SW480 (cell line): ENCODE results near the gene RPH3AL.

ENCODE experiments used
- DNase-seq: peaks from one replicate; pipeline ENCODE4 v3.0.0-alpha.2; 2016; ENCODE audit warnings: low spot score

Gene RPH3AL, protein sequence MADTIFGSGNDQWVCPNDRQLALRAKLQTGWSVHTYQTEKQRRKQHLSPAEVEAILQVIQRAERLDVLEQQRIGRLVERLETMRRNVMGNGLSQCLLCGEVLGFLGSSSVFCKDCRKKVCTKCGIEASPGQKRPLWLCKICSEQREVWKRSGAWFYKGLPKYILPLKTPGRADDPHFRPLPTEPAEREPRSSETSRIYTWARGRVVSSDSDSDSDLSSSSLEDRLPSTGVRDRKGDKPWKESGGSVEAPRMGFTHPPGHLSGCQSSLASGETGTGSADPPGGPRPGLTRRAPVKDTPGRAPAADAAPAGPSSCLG

DNA sequence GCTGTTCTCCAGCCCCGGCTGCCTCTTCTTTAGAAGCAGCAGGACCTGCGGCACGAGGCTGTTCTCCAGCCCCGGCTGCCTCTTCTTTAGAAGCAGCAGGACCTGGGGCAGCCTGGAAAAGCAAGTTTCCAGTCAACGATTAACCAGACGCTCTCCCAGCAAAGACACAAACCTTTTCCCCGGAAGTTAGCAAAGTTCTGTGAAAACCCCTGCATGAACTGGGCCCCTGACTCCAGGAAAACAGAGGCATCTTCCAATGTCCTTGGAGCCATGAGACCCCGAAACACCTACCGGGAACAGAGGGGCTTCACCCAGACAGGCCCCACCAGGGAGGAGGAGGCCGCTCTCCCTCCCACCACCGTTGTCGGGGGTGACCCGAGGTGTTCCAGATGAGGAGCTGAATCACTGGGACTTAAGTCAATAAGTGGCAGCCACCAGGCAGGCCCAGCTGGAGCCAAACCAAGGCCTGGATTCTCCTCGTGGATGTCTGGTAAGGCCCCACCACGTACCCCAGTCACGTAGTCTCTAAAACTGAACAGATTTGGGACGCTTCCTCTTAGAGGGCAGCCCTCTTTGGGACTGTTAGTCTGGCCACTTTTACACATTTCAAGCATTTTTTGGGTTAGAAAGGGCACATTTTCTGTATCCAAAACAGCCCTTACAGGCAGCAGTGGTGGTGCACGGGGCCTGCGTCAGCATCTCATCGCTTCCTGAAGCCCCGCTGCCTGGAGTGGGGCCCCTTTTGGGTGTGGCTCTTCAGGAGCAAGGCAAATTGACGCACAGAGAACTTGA, at the start of gene RPH3AL:
Gene RPH3AL (minus strand): TSS at position 387 of the 792 bp plus-strand sequence. CDS start 25,264 bp downstream, outside the sequence.
- peak; percentile 85 for DNase-seq

DNA sequence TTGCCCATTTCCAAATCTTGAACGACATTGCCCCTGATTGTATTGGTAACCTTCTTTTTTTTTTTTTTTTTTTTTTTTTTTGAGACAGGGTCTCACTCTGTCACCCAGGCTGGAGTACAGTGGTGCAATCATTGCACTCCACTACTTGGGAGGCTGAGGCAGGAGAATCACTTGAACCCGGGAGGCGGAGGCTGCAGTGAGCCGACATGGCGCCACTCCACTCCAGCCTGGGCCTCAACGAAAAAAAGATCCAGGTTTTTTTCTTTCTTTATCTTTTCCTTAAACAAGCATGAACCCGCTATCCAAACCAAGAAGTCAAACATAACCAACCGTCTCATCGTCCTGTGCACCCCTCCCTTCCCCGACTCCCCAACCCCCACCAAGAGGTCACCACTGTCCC, 47.6 kb upstream of the RPH3AL start:
- no peak for DNase-seq

DNA sequence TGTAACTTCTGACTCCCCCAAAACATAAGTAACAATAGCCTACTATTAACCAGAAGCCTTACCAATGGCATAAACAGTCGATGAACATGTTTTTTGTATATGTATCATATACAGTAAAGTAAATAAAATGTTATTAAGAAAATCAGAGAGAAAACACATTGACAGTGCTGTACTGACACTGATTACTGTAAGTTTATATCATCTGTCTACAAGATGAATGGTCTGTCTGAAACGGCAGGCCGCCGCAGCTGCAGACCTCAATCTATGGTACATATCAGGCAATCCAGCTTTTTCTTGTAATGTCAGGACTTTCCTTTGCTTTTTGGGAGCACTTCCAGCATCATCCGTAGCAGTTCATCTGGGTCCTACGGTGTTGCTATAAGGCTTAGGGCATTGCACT, 44.2 kb upstream of the RPH3AL start:
- DNase-seq, result no peak

DNA sequence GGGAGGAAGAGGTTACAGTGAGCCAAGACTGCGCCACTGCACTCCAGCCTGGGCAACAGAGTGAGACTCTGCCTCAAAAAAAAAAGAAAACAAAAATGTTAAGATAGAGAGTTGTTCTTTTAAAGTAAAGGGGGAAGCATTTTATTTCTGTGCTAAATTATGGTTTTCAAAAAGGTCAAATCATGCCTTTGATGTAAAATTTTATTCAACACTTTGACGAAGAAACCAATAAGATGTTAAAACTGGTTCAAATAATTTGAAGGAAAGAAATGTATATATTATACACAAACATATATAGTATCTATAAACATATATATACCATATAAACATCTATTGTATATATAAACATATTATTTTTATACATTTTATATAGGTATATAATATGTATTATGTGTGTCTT, 43.4 kb upstream of the RPH3AL start:
- no peak for DNase-seq

DNA sequence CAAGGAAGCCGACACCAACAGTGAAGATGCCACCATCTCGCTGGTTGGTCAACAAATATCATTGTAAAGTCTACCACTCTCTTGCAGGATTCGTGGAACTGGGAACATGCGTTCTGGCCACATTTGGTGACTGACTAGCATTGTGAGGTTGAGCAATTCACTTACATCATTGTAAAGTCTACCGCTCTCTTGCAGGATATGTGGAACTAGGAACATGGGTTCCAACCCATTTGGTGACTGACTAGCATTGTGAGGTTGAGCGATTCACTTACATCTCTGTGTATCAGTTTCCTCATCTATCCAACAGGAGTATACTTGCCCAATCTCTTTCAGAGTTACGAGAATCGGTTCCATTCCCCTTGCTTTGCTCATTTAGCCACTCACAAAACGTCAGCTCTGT, 42.6 kb upstream of the RPH3AL start:
- DNase-seq, result no peak

DNA sequence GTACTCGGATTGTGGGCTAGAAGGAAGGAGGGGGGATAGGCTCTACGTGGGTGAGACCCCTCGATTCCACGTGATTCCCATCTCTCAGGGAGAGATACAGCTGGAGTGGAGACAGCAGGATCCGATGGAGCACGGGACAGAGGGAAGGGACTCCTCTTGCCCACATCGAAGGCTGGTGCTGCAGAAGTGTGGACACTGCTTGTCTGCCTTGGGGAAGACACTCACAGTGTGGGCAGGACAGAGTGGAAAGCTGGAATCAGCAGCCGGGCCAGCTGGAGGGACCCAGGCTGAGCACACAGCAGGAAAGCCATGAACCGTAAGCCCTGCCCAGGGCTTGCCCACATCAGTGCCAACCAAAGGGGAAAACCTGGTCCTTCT, 42.1 kb upstream of the RPH3AL start:
- no peak for DNase-seq

DNA sequence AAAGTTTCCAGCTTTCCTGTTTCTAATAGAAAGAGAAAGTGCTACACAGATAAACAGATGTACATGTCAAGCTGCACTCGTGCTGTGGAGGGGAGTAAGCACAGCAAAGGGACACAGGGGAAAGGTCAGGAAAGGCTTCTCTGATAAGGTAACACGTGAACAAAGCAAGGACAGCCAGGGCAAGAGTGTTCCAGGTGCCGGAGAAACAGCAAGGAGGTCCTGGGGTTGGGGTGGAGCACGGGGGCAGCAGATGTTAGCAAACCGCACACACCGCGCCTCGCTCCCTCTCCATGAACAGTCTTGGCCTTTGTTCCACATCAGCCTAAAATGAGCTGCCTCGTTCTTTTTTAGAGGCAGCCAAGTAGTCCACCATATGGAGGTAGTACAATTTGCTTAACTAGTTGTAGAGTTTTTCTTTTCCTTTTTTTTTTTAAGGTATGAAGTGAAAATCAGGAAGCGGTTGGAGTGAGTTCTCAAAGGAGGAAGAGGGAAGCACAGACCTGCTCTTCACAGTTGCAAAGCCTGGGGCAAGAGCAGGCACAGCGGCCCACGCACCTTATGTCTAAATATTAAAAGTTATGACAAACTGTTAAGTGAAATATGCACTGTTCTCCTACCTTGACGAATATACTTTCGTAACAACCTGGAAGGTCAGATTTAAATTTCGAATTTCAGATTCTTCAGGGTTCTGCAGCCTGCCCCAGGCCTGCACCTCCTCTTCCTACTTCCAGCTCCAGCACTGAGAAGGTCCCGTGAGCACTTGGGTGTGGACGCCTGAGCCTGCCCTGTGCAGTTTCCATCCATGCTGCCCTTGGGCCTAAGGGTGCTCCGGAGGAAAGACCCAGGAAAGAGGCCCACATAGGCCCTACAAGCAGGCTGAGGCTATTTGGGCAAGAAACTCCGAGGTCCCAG, 41.5 kb upstream of the RPH3AL start:
- no peak for DNase-seq

DNA sequence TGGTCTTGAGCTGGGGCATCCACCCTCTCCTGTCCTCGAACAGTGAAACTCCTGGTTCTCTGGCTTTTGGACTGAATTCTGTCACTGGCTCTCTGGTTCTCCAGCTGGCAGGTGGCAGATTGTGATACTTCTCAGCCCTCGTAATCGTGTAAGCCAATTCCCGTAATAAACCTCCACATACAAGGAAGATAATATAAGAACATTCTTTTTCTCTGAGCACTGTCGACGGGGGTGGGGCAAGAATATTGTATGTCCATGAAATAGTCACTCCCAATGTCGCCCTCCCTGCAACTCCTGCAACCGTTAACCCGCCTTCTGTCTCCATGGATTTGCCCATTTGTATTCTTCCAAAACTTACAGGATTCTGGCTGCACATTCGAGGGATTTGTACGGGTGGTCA, 39.2 kb upstream of the RPH3AL start:
- no peak for DNase-seq

DNA sequence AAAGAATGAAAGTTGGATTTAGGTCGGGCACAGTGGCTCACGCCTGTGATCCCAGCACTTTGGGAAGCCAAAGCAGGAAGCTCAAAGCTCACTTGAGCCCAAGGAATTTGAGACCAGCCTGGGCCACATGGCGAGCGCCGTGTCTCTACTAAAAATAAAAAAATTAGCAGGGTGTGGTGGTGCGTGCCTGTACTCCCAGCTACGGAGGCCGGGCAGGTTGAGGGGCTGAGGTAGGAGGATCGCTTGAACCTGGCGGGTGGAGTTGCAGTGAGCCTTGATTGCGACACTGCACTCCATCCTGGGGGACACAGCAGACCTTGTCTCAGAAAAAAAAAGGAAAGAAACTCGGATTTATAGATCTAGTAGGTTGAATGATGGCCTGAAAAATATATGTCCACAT, 37.4 kb upstream of the RPH3AL start:
- DNase-seq, result no peak

DNA sequence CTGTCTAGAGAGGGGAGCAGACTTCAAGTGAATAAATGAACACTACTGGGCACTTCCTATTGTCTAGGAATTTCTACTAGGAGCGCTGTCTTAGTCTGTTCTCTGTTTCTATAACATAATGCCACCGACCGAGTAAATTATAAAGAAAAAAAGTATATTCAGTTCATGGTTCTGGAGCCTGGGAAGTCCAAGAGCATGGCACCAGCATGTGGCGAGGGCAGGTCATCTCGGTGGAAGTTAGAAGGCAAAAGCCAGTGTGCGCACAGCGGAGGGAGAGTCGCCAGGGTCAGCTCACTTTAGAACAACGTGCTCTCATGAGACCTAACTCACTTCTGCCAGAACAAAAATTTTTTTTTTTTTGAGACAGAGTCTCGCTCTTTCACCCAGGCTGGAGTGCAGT, 35.5 kb upstream of the RPH3AL start:
- no peak for DNase-seq

DNA sequence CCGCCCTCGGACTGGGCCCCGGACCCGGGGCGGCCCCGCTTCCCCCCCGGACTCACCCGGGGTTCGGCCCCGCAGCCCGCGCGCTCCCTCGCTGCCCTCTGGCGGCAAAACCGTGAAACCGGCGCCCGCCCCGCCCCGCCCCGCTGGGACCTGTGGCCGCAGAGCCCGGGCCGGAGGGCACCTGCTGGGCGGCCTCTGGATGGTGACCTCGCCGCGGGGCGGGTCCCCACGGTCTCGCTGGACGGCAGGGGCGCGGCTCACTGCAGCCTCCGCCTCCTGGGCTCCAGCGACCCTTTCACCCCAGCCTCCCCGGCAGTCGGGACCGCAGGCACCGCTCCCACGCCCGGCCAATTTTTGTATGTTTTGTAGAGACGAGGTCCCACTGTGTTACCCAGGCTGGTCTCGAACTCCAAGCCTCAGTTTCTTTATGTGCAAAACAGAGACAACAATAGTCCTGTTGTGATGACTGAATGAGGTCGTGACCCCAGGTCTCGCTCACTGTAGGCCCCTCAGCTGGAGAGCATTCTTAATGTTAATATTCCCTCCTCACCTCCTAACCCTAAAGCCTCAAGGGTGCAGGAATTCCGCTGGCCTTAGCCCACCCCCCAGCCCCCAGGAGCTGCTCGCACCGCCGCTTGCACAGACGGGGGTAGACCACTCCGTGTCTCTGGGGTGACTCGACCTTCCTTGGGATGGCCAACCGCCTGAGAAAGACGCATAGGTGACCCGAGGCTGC, 33.7 kb upstream of the RPH3AL start:
- peak; percentile 57 for DNase-seq

DNA sequence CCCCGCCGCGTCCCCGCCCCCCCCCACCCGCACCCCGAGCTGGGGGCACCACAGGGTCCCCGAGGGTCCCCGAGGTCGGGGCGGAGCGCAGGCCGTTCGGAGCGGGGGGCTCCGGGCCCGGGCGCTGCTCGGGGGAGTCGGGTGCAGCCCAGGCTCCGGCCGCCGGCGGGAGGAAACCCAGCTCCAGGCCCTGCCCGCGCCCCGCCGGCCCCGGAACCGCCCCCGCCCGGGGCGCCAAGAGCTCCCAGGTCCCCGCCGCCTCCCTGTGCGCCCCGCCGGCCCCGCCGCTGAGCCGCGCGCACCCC, 33.2 kb upstream of the RPH3AL start:
- DNase-seq, result no peak

DNA sequence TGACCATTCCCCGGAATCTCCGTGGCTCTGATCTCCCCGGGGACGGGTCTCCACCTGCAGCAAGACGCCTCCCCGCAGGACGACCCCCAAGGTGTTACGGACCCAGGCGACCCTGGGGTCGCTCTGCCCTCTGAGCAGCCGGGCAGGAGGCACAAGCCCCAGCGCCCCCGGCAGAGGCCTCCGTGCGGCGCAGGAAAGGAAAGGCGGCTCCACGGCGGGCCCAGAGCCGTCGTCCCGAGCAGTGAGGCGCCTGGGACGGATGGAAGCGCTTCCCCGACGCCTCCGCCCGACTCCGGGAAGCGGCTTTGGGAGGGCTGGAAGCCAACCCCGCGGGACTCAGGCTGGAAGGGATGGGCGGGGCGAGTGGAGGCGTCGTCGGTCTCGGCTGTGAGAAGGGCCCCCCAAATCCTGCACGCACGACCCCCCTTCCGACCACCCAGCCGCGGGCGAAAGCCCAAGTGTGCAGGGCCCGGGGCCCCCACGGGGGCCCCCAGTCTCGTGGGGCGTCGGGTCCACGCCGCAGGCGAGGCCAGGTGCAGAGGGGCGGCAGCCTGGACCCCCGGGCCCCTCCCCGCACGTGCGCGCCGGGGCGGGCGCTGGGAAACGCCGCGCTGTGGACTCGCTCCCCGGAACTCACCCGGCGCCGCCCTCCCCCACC, 32.7 kb upstream of the RPH3AL start:
- DNase-seq, result peak; percentile 50

DNA sequence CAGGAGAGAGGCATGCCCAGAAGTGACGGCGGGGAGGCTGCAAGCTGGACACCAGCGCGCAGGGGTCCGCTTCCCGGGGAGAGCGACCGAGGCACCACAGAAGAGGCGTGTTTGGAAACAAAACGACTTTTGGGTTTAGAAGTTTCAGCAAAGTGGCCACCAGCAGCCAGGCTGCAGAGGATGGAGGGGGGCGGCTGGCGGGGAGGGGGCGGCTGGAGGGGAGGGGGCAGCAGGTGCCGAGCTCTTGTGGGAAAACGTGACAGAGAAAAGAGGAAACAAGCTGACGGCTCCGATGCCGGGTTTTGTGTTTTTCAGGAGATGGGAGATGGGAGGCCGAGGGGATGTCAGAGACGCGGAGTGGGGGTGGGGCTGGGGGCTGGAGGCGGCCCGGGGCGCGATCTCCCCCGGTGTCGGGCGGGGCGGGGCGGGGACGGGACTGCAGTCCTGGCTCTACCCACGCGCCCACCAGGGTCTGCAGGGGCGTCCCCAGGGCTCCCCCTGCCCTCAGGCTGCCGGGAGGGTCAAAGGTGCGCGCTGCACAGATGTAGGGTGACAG, 32.1 kb upstream of the RPH3AL start:
- DNase-seq, result no peak

DNA sequence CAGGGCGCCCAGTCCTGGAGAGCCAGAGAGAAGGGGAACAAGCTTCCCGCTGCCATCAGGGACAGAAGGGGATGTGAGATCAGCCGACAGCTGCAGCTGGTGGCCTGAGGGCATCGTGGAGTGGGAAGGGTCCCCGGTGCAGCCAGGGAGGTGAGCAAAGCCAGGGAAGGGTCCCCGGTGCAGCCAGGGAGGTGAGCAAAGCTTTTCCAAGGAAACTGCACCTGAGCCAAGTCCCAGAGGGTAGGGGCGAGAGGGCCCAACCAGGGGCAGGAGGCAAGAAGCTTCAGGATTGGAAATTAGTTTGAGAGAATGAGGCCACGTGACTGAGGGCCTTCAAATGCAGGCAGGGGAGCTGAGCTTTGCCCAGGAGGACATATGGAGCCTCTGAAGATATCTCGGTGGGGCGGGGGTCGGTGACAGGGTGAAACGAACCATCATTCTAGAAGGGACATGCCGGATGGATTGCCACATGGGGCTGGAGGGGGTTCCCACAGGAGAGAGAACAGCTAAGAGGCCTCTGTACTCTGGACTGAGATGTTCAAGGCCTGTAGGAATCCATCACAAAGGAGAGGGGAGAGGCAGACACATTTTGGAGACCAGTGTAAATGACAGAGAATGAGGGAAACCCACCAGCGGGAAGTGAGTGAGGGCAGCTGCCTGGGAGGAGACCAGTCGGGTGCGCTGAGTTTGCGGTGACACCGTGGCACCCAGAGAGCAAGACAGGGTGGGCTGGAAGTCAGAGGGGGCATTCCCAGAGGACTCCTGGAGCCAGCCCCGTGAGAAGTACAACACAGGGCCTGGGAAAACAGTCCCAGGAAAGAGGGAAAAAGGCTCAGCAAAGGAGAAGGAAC, 31.4 kb upstream of the RPH3AL start:
- no peak for DNase-seq

DNA sequence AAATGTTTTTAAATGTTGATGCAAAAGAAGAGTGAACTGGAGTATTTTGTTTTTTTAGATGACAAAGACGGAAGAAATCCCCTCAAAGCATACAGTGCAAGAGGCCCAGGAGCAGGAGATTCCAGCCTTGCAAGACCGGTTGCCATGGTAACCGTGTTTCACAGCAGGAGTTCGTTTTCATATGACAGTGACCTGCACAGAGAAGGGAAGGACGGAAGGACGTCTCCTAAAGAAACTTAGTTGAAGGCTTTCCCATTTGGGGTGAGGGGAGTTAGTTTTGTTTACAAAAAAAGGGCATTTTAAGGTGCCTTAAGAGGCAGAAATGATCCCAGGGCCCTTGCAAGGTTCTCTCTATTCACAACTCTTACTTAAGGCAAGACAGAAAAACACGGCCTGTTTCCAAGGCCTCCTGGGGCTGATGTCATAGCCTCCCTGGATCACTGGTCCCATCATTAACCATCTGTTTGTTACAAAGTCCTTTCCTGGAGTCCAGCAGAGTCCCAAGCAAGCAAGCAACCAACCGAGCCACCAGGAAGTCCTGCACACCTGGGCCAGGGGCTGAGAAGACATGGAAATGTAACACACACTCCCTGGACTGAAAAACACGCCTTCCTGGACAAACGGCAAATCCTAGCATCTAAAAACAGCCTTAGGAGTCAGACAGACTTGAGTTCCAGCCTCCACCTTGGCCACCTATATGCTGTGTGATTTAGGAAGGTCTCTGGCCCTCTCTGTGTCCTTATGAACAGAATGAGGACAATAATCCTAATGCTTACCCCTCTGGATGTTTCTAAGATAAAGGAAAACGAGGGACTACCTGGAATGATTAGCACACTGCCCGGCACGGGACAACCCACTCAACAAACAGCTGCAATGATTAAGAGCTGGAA, 30.3 kb upstream of the RPH3AL start:
- no peak for DNase-seq

DNA sequence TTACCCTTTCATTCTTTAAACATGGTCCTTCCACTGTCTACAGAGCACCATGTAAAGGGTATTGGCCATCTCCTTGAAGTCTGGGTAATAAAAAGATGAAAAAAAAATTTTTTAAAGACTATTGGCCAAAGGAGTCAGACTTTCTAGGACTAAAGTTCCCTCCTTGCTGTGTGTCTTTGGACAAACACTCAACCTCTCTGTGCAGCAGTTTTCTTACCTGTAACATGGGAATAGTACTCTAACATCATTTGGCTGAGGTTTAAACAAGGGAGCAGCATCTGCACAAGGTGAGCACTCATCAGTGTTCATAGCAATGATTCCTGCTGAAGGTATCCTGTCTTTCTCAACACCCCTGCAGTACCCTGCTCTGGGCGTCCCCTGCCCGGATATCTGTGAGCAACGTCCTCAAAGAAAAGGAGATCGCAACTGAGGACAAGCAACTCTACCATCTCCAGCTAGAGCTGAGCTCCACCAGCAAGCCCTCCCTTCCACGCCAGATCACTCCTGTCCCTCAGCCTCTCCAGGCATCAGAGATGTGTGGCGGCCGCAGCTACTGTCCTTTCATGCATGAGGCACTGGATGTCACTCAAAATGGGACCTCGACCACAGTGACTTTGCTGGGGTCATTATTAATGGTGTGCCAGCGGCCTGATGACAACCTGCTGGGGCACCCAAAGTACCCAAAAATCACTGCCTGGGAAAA, 29.5 kb upstream of the RPH3AL start:
- no peak for DNase-seq

DNA sequence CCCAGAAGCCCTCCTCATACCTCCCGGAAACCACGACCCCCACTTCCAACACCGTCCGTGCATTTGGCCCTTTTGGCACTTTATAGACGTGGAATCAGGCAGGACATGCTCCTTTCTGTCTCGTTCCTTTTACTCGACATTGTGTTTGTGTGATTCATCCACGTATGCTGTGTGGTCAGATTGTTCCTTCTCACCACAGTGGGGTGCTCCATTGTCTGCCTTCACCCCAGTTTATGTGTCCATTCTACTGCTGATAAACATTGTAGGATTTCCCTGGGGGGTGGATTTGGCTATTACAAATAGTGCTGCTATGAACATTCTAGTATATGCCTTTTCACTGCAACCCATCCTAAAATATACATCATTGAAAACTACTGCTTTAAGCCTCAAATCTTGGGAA, 28.9 kb upstream of the RPH3AL start:
- DNase-seq, result no peak
